Transverse colon (tissue), 4 donors: ENCODE data around the gene LIPJ. TPM values are rescaled to one million over a fixed set of nuclear protein-coding genes. Genes with fewer than 3 reads are reported as not detected.

ENCODE experiments used
- DNase-seq: peaks from one replicate; pipeline ENCODE4 v3.0.0-alpha.2; 2019
- H3K27ac ChIP-seq, 4 donors: fragments of 200-600 bp; sonication (generic); 2 replicates each; pipeline ENCODE4 v1.5.1; 2016 to 2018; ENCODE audit warnings: inconsistent platforms in 4 of 4
- H3K27me3 ChIP-seq: fragments of 200-600 bp; sonication (generic); 2 replicates; pipeline ENCODE4 v1.5.1; 2017; ENCODE audit warnings: inconsistent platforms
- H3K36me3 ChIP-seq, 4 donors: fragments of 200-600 bp; sonication (generic); 2 replicates each; pipeline ENCODE4 v1.5.1; 2017 to 2019; ENCODE audit warnings: inconsistent platforms in 4 of 4
- H3K4me1 ChIP-seq, 4 donors: fragments of 200-600 bp; sonication (generic); 2 replicates each; pipeline ENCODE4 v1.5.1; 2017 to 2020; ENCODE audit warnings: inconsistent platforms in 4 of 4
- H3K4me3 ChIP-seq, 4 donors: fragments of 200-600 bp; sonication (generic); 1 replicate in 1 of 4; 2 replicates in 3 of 4; pipeline versions ENCODE4 v1.5.1 to v1.6.1; 2017 to 2019; ENCODE audit warnings: inconsistent platforms in 4 of 4
- H3K9me3 ChIP-seq, 2 donors: fragments of 200-600 bp; sonication (generic); 2 replicates each; pipeline ENCODE4 v1.5.1; 2017 to 2019; ENCODE audit warnings: inconsistent platforms in 2 of 2
- POLR2A ChIP-seq: fragments of 450-650 bp; IDR thresholded peaks from one replicate; pipeline ENCODE4 v1.6.1; 2016; ENCODE audit warnings: antibody characterized with exemption, mild to moderate bottlenecking, moderate library complexity
- WGBS, 2 donors: methylation state at CpG; one replicate each; pipeline ENCODE4 v1.1.5; 2018; ENCODE audit warnings: low coverage in 1 of 2; 5-methylcytosine and 5-hydroxymethylcytosine counted together
- in situ Hi-C, 4 donors: fragments of 200-750 bp; cut with MboI; loops; one replicate each; pipeline versions ENCODE4 v1.15.0 to v1.15.1; 2017; ENCODE audit warnings: low sequenced_read_pairs in 3 of 4, low pct_ligation_motif_present in 1 of 4, low pct_unique_long_range_greater_than_20kb in 1 of 4
- intact Hi-C: fragments of 100-400 bp; cut with DNase I; formaldehyde crosslinking; loops from one replicate; pipeline ENCODE4 v1.15.1; 2023; ENCODE audit warnings: low total_unique reads
- small RNA-seq, 4 donors: library from RNA; depleted of rRNA; stranded (forward); fragments of <200 nt; gene quantifications; one replicate each; pipeline ENCODE3, GENCODE V24; 2016
- total RNA-seq, 4 donors: library from RNA; depleted of rRNA; stranded (reverse); fragments of >200 nt; gene quantifications; one replicate each; pipeline ENCODE4 v1.1.0, GENCODE V29; 2016

LIPJ gene
- total RNA-seq, 4 donors from 2014 or later, result 0.14 TPM; not detected in 3

DNA sequence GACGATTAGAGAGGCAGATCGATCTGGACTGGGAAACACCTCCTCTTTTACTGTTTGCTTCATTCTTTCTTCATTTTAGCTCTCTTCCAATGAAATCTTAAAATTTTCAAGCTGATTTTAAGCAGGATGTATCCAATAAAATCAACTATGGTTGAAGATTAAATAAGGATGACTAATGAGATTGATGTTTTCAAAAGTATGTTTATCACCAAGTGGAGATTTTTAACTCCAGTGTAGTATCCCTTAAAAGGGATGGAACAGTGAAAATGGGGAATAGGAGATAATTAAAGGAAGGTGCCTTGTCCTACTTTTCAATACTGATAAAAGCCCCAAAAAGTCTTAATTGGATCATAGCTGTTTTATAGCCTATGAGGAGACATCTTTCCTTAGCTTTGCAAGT, 66.1 kb downstream of the LIPJ start:
- 91 to 97% methylated on average over 2 of the region's 2 CpGs for WGBS, 2 donors
- intact Hi-C loops (no loop called here), in situ Hi-C loops (no loop called here)
- Histone ChIP-seq H3K27me3 (no peaks in the 10 kb centered on the region), H3K27ac (no peak overlapping the region), H3K36me3 (no peaks in the 10 kb centered on the region), H3K4me1 (no peaks in the 10 kb centered on the region), H3K4me3 (no peak overlapping the region), H3K9me3 (no peaks in the 10 kb centered on the region)
- DNase-seq, result no peak
- no peak for TF ChIP-seq POLR2A

Small RNA genes within 50 kb of the gene (small RNA-seq; reads per million reads assigned to genes)
- 0 reads per million in 4 donors for gene RF00019

Other genes with a start within 250 kb of the LIPJ start
- gene RNLS, start 3.4 kb upstream of the LIPJ start, total RNA-seq, result 10 to 100 TPM in 3 of 4 donors, 1 to 10 TPM in 1; 2.4 to 78.2 (median 28.9) TPM
- gene LIPF, start 77.7 kb downstream of the LIPJ start, total RNA-seq, result not detected
- gene LIPK, start 119.5 kb downstream of the LIPJ start, total RNA-seq, result not detected
- gene LIPN, start 173.3 kb downstream of the LIPJ start, total RNA-seq, result under 1 TPM in 1 of 4 donors, not detected in 3; 0.48 TPM
- not detected for gene LIPM, start 216.0 kb downstream of the LIPJ start, total RNA-seq